GM19452 (cell line): ENCODE measurements around the gene SBK1.
"Not testable (repeated sequence)": the region's sequence is repeated elsewhere in the genome, so short reads cannot be mapped to it uniquely, and the experiment has no call there.

Experiments
- ATAC-seq: cut with Tn5 transposase; IDR thresholded peaks from one replicate; pipeline ENCODE4 v1.9.1; 2021; ENCODE audit not compliant: unreplicated experiment

Gene SBK1

GRCh38 chr16:28330232-28330631 is 37.9 kb downstream of the SBK1 start:
- ATAC-seq, result not testable (repeated sequence)

- ATAC-seq, result not testable (repeated sequence)
These were observed 38.7 kb downstream of the SBK1 start for GRCh38 chr16:28330981-28331380.

- not testable (repeated sequence) for ATAC-seq
These were observed 40.3 kb downstream of the SBK1 start for GRCh38 chr16:28332632-28333031.

GRCh38 chr16:28335678-28336077 is 43.4 kb downstream of the SBK1 start:
- not testable (repeated sequence) for ATAC-seq

- ATAC-seq, result not testable (repeated sequence)
These were observed 44.8 kb downstream of the SBK1 start for GRCh38 chr16:28336940-28337710.

GRCh38 chr16:28338230-28338629 is 45.9 kb downstream of the SBK1 start:
- not testable (repeated sequence) for ATAC-seq

- ATAC-seq, result not testable (repeated sequence)
These were observed 70.3 kb downstream of the SBK1 start for GRCh38 chr16:28362600-28362999.

- ATAC-seq, result not testable (repeated sequence)
These were observed 71.1 kb downstream of the SBK1 start, which contains the start of gene NPIPB6 for GRCh38 chr16:28363408-28363807. NPIPB6 (minus strand) TSS chr16:28363508; CDS start chr16:28362822, 686 bp downstream.

- peak; percentile 96 for ATAC-seq
These were observed 72.2 kb downstream of the SBK1 start for GRCh38 chr16:28364268-28365173.

GRCh38 chr16:28367926-28368325 is 75.6 kb downstream of the SBK1 start:
- not testable (repeated sequence) for ATAC-seq
